ENCODE data around the gene HPSE2.

Gene HPSE2

GRCh38 chr10:98411768-98412167, 823.9 kb downstream of the HPSE2 start:
- Histone ChIP-seq H3K9me3 (ENCODE audit: insufficient read depth, low read length, severe bottlenecking) (no peaks in the 10 kb centered on the region), H4K20me1 (ENCODE audit: insufficient read depth, low read length) (no peaks in the 10 kb centered on the region; the same call in 1 of the 2 replicates), H3K27me3 (ENCODE audit: insufficient read depth, low read length, poor library complexity) (no peaks in the 10 kb centered on the region), H3K4me3 (ENCODE audit: low read depth in 1 of 2, low read length in 2 of 2) (no peak overlapping the region), H3K79me2 (ENCODE audit: insufficient read depth, low read length) (no peaks in the 10 kb centered on the region), H3K9ac (ENCODE audit: low read depth, low read length) (no peak overlapping the region), H3K4me2 (ENCODE audit: insufficient read depth, low read length) (no peak overlapping the region), H3K4me1 (ENCODE audit: insufficient read depth, low read length) (peaks cover 17% of the 10 kb centered on the region), H2AFZ (ENCODE audit: low read depth, low read length) (no peak overlapping the region), H3K36me3 (ENCODE audit: insufficient read depth, low read length) (no peaks in the 10 kb centered on the region), H3K27ac (ENCODE audit: low read length) (no peak overlapping the region)
- DNase-seq, result no peak
- ATAC-seq (ENCODE audit: insufficient read depth, low read depth), result no peak
- TF ChIP-seq CTCF (IDR thresholded peaks at IDR 0.05; ENCODE audit: borderline replicate concordance, extremely low read depth, low read length, poor library complexity, severe bottlenecking) (no peak), EZH2 (IDR thresholded peaks at IDR 0.05; ENCODE audit: borderline replicate concordance, low read depth, low read length, severe bottlenecking) (no peak)

- Histone ChIP-seq H3K9ac (ENCODE audit: low read depth, low read length) (no peak overlapping the region), H3K79me2 (ENCODE audit: insufficient read depth, low read length) (no peaks in the 10 kb centered on the region), H3K27ac (ENCODE audit: low read length) (no peak overlapping the region), H3K4me2 (ENCODE audit: insufficient read depth, low read length) (no peak overlapping the region), H4K20me1 (ENCODE audit: insufficient read depth, low read length) (no peaks in the 10 kb centered on the region; the same call in 1 of the 2 replicates), H2AFZ (ENCODE audit: low read depth, low read length) (no peak overlapping the region), H3K27me3 (ENCODE audit: insufficient read depth, low read length, poor library complexity) (no peaks in the 10 kb centered on the region), H3K36me3 (ENCODE audit: insufficient read depth, low read length) (no peaks in the 10 kb centered on the region), H3K4me3 (ENCODE audit: low read depth in 1 of 2, low read length in 2 of 2) (no peak overlapping the region), H3K4me1 (ENCODE audit: insufficient read depth, low read length) (peaks cover 17% of the 10 kb centered on the region), H3K9me3 (ENCODE audit: insufficient read depth, low read length, severe bottlenecking) (no peaks in the 10 kb centered on the region)
- ATAC-seq (ENCODE audit: insufficient read depth, low read depth) (no peak), DNase-seq (no peak)
- TF ChIP-seq CTCF (IDR thresholded peaks at IDR 0.05; ENCODE audit: borderline replicate concordance, extremely low read depth, low read length, poor library complexity, severe bottlenecking), result no peak
Observed at GRCh38 chr10:98411166-98411565, 824.5 kb downstream of the HPSE2 start.

DNA sequence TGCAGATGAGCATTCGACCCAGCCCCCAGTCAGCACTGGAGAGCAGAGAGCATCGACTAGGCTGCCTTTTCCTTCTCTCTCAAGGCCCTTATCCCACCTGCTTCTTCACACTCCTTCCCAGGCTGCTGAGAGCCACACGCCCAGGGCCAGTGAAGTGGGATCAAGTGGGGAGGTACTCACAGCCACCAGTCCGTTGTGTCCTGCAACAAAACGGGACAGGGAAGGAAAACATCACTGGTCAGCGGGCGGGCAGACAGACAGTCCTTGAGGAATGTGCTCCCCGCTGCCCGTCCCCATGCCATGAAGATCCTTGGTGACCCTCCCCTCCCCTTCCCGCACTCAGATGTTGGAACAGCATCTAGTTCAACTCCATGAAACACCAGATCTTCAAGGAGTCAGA, 824.9 kb downstream of the HPSE2 start:
- Histone ChIP-seq H3K36me3 (ENCODE audit: insufficient read depth, low read length) (no peaks in the 10 kb centered on the region), H4K20me1 (ENCODE audit: insufficient read depth, low read length) (no peaks in the 10 kb centered on the region; the same call in 1 of the 2 replicates), H3K9ac (ENCODE audit: low read depth, low read length) (no peak overlapping the region), H3K4me1 (ENCODE audit: insufficient read depth, low read length) (peaks cover 17% of the 10 kb centered on the region), H3K79me2 (ENCODE audit: insufficient read depth, low read length) (no peaks in the 10 kb centered on the region), H3K9me3 (ENCODE audit: insufficient read depth, low read length, severe bottlenecking) (no peaks in the 10 kb centered on the region), H3K4me3 (ENCODE audit: low read depth in 1 of 2, low read length in 2 of 2) (no peak overlapping the region), H3K4me2 (ENCODE audit: insufficient read depth, low read length) (no peak overlapping the region), H2AFZ (ENCODE audit: low read depth, low read length) (no peak overlapping the region), H3K27ac (ENCODE audit: low read length) (no peak overlapping the region), H3K27me3 (ENCODE audit: insufficient read depth, low read length, poor library complexity) (no peaks in the 10 kb centered on the region)
- DNase-seq (no peak), ATAC-seq (ENCODE audit: insufficient read depth, low read depth) (no peak)
- no peak for TF ChIP-seq CTCF (IDR thresholded peaks at IDR 0.05; ENCODE audit: borderline replicate concordance, extremely low read depth, low read length, poor library complexity, severe bottlenecking)
- no peak for TF ChIP-seq EZH2 (IDR thresholded peaks at IDR 0.05; ENCODE audit: borderline replicate concordance, low read depth, low read length, severe bottlenecking)

Measured in DND-41 (cell line).